Retinal pigment epithelial cell (primary cell): ENCODE measurements around the gene NDUFA12.

ENCODE experiments used
- DNase-seq: peaks from one replicate; pipeline ENCODE4 v3.0.0-alpha.2; 2010; ENCODE audit warnings: low read depth
- H3K4me3 ChIP-seq: 2 replicates; pipeline ENCODE4 v1.5.1; 2011; ENCODE audit warnings: mild to moderate bottlenecking, low read length, control low read depth, moderate library complexity
- CTCF ChIP-seq: conservative IDR thresholded peaks from 2 replicates; pipeline ENCODE4 v1.5.1; 2011; ENCODE audit warnings: low read depth, low read length, control low read depth, inconsistent platforms

The NDUFA12 gene

GRCh38 chr12:94961256-94961824 lies 42.2 kb downstream of the NDUFA12 start:
- no peak for TF ChIP-seq CTCF
- DNase-seq: no peak
- H3K4me3 ChIP-seq: no peak overlapping the region

- TF ChIP-seq CTCF: no peak
- H3K4me3 ChIP-seq: no peak overlapping the region
- no peak for DNase-seq
Measured at GRCh38 chr12:94957006-94957405, 46.5 kb downstream of the NDUFA12 start.

GRCh38 chr12:94954948-94955592 lies 48.4 kb downstream of the NDUFA12 start:
- no peak overlapping the region for H3K4me3 ChIP-seq
- no peak for DNase-seq
- TF ChIP-seq CTCF: no peak

GRCh38 chr12:94954029-94954685 lies 49.3 kb downstream of the NDUFA12 start:
- TF ChIP-seq CTCF: no peak
- DNase-seq: peak; percentile 87
- H3K4me3 ChIP-seq: no peak overlapping the region

- TF ChIP-seq CTCF: no peak
- DNase-seq: no peak
- no peak overlapping the region for H3K4me3 ChIP-seq
Measured at GRCh38 chr12:94952325-94952724, 51.2 kb downstream of the NDUFA12 start.

- peak; percentile 19 for DNase-seq
- H3K4me3 ChIP-seq: no peak overlapping the region
- no peak for TF ChIP-seq CTCF
Measured at GRCh38 chr12:94951071-94951934, 52.2 kb downstream of the NDUFA12 start.
